Mesendoderm (in vitro differentiated cells): ENCODE data around the gene CASP1.
"Not testable (repeated sequence)": the region's sequence is repeated elsewhere in the genome, so short reads cannot be mapped to it uniquely, and the experiment has no call there.

Experiments used
- DNase-seq: peaks from one replicate; pipeline ENCODE4 v3.0.0; 2013
- H2AK5ac ChIP-seq: 2 replicates; pipeline ENCODE4 v1.6.1; 2013; ENCODE audit warnings: low read length, inconsistent platforms
- H2BK120ac ChIP-seq: 2 replicates; pipeline ENCODE4 v1.6.1; 2013; ENCODE audit warnings: low read depth, mild to moderate bottlenecking, low read length, moderate library complexity, mixed read lengths
- H2BK15ac ChIP-seq: replicated peaks from 2 replicates; pipeline ENCODE4 v1.6.1; 2013; ENCODE audit warnings: low read depth, mild to moderate bottlenecking, moderate library complexity
- H2BK5ac ChIP-seq: 2 replicates; pipeline ENCODE4 v1.6.1; 2013; ENCODE audit warnings: low read length, inconsistent platforms
- H3K18ac ChIP-seq: 2 replicates; pipeline ENCODE4 v1.6.1; 2013; ENCODE audit warnings: mild to moderate bottlenecking, low read length, mixed read lengths
- H3K23ac ChIP-seq: one replicate; pipeline ENCODE4 v1.6.1; 2013; ENCODE audit warnings: low read length
- H3K27ac ChIP-seq: 2 replicates; pipeline ENCODE4 v1.5.1; 2013; ENCODE audit warnings: low read depth, mild to moderate bottlenecking, inconsistent platforms, low read length, moderate library complexity
- H3K27me3 ChIP-seq: 2 replicates; pipeline ENCODE4 v1.6.1; 2013; ENCODE audit warnings: low read length, control low read depth, mild to moderate bottlenecking, inconsistent platforms; ENCODE audit not compliant: insufficient read depth, poor library complexity
- H3K36me3 ChIP-seq: 2 replicates; pipeline ENCODE4 v1.6.1; 2013; ENCODE audit warnings: low read length, inconsistent platforms; ENCODE audit not compliant: control insufficient read depth, insufficient read depth
- H3K4ac ChIP-seq: one replicate; pipeline ENCODE4 v1.6.1; 2013; ENCODE audit warnings: low read depth, mild to moderate bottlenecking, low read length, moderate library complexity
- H3K4me1 ChIP-seq: 2 replicates; pipeline ENCODE4 v1.6.1; 2013; ENCODE audit warnings: low read depth, low read length, inconsistent platforms; ENCODE audit not compliant: control insufficient read depth
- H3K4me2 ChIP-seq: 2 replicates; pipeline ENCODE4 v1.6.1; 2013; ENCODE audit warnings: low read length
- H3K4me3 ChIP-seq: 2 replicates; pipeline ENCODE4 v1.5.1; 2013; ENCODE audit warnings: mild to moderate bottlenecking, low read length
- H3K56ac ChIP-seq: one replicate; pipeline ENCODE4 v1.6.1; 2013; ENCODE audit warnings: low read length
- H3K79me1 ChIP-seq: 2 replicates; pipeline ENCODE4 v1.6.1; 2013; ENCODE audit warnings: low read length, inconsistent platforms
- H3K79me2 ChIP-seq: 2 replicates; pipeline ENCODE4 v1.6.1; 2013; ENCODE audit warnings: mild to moderate bottlenecking, low read length; ENCODE audit not compliant: control insufficient read depth, insufficient read depth
- H3K9ac ChIP-seq: 2 replicates; pipeline ENCODE4 v1.6.1; 2013; ENCODE audit warnings: low read length, inconsistent platforms
- H4K5ac ChIP-seq: one replicate; pipeline ENCODE4 v1.6.1; 2013; ENCODE audit warnings: low read length
- H4K8ac ChIP-seq: one replicate; pipeline ENCODE4 v1.6.1; 2013; ENCODE audit warnings: low read depth, mild to moderate bottlenecking, control low read depth, low read length, moderate library complexity
- WGBS: extraction: QIAGEN DNeasy Blood & Tissue Kit; methylation state at CpG from one replicate; pipeline ENCODE4 v1.1.7; 2013; ENCODE audit warnings: low lambda C conversion rate, missing lambda C conversion rate; ENCODE audit not compliant: insufficient coverage; ENCODE audit errors: extremely low coverage; 5-methylcytosine and 5-hydroxymethylcytosine counted together

CASP1 gene

DNA sequence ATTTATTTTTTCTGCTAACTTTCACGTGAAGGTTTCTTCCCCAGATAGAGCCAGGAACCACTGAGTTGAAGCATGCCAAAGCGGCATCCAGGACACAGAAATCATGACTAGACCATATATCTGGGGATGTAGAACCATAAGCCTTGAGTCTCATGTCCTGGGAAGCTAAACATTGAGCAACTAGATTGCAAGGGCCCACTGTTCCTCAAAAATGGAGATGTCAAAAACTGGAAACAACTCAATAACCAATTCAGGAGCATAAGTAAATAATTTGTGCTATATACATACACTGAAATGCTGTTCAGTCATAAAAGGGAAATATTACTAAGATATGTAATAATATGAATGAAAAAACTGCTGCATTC lies 39.2 kb upstream of the CASP1 start:
- Histone ChIP-seq H3K27me3 (no peaks in the 10 kb centered on the region), H3K23ac (no peak overlapping the region), H4K8ac (no peak overlapping the region), H2AK5ac (no peak overlapping the region), H3K9ac (no peak overlapping the region), H3K4me1 (no peaks in the 10 kb centered on the region), H3K36me3 (no peaks in the 10 kb centered on the region), H3K4ac (no peak overlapping the region), H2BK120ac (no peak overlapping the region), H4K5ac (no peak overlapping the region), H3K56ac (no peak overlapping the region), H2BK5ac (no peak overlapping the region), H2BK15ac (no peak overlapping the region), H3K27ac (no peak overlapping the region), H3K4me2 (no peak overlapping the region), H3K79me1 (no peaks in the 10 kb centered on the region), H3K79me2 (no peaks in the 10 kb centered on the region), H3K4me3 (no peak overlapping the region), H3K18ac (no peak overlapping the region)
- WGBS, result no CpG with 5 or more reads among the region's 2 CpGs
- DNase-seq, result no peak

DNA sequence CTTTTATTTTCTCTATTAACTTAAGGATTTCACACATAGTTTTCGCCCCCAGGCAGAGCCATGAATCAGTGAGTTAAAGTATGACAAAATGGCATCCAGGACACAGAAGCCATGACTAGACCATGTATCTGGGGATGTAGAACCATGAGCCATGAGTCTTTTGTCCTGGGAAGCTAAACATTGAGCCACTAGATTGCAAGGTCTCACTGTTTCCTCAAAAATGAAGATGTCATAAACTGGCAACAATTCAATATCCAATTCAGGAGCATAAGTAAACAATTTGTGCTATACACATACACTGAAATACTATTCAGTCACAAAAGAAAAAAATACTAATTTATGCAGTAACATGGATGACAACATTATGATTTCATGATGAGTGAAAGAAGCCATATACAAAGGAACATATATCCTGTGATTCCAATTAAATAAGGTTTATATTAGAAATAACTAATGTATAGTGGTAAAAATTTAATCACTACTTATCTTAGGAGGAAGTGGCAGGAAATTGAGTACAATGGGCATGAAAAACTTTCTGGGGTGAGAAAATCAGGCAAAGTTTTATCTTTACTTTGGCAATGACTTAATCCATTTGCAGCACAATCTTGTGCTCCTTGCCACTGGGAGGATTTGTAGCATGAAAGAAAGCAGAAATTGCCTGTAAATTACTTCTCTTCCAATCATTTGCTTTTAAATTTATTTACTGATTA lies 38.7 kb upstream of the CASP1 start:
- H2AK5ac ChIP-seq, result no peak overlapping the region
- DNase-seq, result no peak
- H2BK120ac ChIP-seq, result no peak overlapping the region
- H3K36me3 ChIP-seq, result no peaks in the 10 kb centered on the region
- no peak overlapping the region for H4K8ac ChIP-seq
- no peak overlapping the region for H3K9ac ChIP-seq
- no peak overlapping the region for H3K56ac ChIP-seq
- no peak overlapping the region for H3K27ac ChIP-seq
- no peak overlapping the region for H2BK15ac ChIP-seq
- no peak overlapping the region for H3K4me3 ChIP-seq
- no peaks in the 10 kb centered on the region for H3K27me3 ChIP-seq
- no peak overlapping the region for H2BK5ac ChIP-seq
- no peak overlapping the region for H3K4me2 ChIP-seq
- no peak overlapping the region for H3K23ac ChIP-seq
- H4K5ac ChIP-seq, result no peak overlapping the region
- H3K79me2 ChIP-seq, result no peaks in the 10 kb centered on the region
- no peak overlapping the region for H3K18ac ChIP-seq
- no peak overlapping the region for H3K4ac ChIP-seq
- no CpG with 5 or more reads among the region's 1 CpG for WGBS
- H3K4me1 ChIP-seq, result no peaks in the 10 kb centered on the region
- no peaks in the 10 kb centered on the region for H3K79me1 ChIP-seq

DNA sequence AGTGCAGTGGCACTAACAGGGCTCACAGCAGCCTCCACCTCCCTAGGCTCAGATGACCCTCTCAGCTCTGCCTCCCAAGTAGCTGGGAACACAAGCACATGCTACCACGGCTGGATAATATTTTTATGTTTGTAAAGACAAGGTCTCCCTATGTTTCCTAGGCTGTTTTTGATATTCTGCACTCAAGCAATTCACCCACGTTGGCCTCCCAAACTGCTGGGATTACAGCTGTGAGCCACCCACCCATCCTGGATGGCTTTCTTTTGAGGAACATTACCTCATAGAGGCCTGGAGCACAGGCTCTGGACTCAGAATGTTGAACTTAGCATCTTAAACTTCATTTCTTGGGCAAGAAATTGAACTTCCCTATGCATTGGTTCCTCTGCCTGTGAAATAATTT lies 37.1 kb upstream of the CASP1 start:
- not testable (repeated sequence) for H3K4me2 ChIP-seq, H3K4me3 ChIP-seq, H3K23ac ChIP-seq, H3K79me2 ChIP-seq, H2AK5ac ChIP-seq, H3K18ac ChIP-seq, H4K8ac ChIP-seq, H2BK120ac ChIP-seq, H3K9ac ChIP-seq, H2BK5ac ChIP-seq, H2BK15ac ChIP-seq, DNase-seq, H3K56ac ChIP-seq, H3K4me1 ChIP-seq, H3K4ac ChIP-seq, H3K27me3 ChIP-seq, H3K79me1 ChIP-seq, H3K27ac ChIP-seq, H4K5ac ChIP-seq, H3K36me3 ChIP-seq
- WGBS, result no CpG with 5 or more reads among the region's 2 CpGs

DNA sequence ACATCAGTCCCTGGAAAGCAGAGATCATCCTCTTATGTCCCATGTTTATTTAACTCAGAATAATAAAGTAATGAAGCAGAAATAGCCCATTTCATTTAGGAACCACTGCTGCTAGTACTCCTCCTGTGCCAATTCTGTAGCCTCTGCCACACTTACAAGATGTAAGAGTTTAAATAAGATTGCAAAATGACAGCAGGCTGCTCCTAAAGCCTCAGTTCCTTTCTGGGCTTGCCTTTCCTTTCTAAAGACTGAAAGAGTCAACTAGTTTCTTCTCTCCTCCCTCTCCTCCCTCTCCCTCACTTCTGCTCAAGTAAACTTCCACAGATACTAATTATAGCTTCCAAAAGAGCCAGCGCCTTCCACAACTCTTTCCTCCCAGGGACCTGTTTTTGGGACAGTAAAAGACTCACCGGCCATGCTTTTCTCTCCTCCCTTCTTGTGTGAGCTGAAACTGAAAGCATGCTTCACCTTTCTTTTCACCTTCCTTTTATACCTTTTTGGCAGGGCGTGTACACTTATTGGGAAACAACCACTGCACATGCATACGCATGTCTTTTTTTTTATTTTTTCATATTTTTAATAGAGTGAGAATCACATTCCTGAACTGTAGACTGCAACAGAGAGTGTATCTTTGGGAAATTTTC lies 36.3 kb upstream of the CASP1 start:
- no peaks in the 10 kb centered on the region for H3K27me3 ChIP-seq
- no peak overlapping the region for H3K27ac ChIP-seq
- H3K56ac ChIP-seq, result no peak overlapping the region
- H3K79me2 ChIP-seq, result no peaks in the 10 kb centered on the region
- H3K4ac ChIP-seq, result no peak overlapping the region
- no peak overlapping the region for H4K8ac ChIP-seq
- WGBS, result no CpG with 5 or more reads among the region's 4 CpGs
- no peak overlapping the region for H3K4me2 ChIP-seq
- H3K9ac ChIP-seq, result no peak overlapping the region
- H3K36me3 ChIP-seq, result no peaks in the 10 kb centered on the region
- no peaks in the 10 kb centered on the region for H3K4me1 ChIP-seq
- DNase-seq, result no peak
- H2BK120ac ChIP-seq, result no peak overlapping the region
- no peak overlapping the region for H4K5ac ChIP-seq
- H3K79me1 ChIP-seq, result no peaks in the 10 kb centered on the region
- H3K4me3 ChIP-seq, result no peak overlapping the region
- no peak overlapping the region for H3K18ac ChIP-seq
- H2BK5ac ChIP-seq, result no peak overlapping the region
- H2BK15ac ChIP-seq, result no peak overlapping the region
- no peak overlapping the region for H2AK5ac ChIP-seq
- H3K23ac ChIP-seq, result no peak overlapping the region

DNA sequence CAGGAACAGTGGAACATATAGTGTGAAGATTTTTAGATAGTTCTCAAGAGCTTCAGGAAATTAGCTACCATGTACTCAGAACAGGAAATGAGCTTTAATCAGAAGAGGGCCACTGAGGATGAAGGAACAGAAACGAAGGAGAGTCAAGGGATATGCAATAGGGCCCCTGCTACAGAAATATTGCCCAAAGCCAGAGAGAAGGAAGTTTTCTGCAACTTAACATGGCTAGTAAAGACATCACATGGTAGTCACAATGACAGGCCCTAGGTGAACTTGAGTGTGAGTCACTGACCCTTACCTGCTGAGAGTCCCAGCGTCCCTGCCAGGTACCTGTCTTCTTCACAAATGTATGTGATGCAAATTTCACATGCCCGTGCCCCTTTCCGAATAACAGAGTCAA lies 35.4 kb upstream of the CASP1 start:
- Histone ChIP-seq H3K4me1 (no peaks in the 10 kb centered on the region), H2AK5ac (no peak overlapping the region), H3K79me2 (no peaks in the 10 kb centered on the region), H3K4me2 (no peak overlapping the region), H3K56ac (no peak overlapping the region), H3K36me3 (no peaks in the 10 kb centered on the region), H2BK120ac (no peak overlapping the region), H4K5ac (no peak overlapping the region), H2BK5ac (no peak overlapping the region), H3K79me1 (no peaks in the 10 kb centered on the region), H3K27ac (no peak overlapping the region), H3K27me3 (no peaks in the 10 kb centered on the region), H3K9ac (no peak overlapping the region), H3K4ac (no peak overlapping the region), H3K4me3 (no peak overlapping the region), H3K23ac (no peak overlapping the region), H3K18ac (no peak overlapping the region), H2BK15ac (no peak overlapping the region), H4K8ac (no peak overlapping the region)
- whole genome bisulfite sequencing, result no CpG with 5 or more reads among the region's 4 CpGs
- DNase-seq, result no peak

DNA sequence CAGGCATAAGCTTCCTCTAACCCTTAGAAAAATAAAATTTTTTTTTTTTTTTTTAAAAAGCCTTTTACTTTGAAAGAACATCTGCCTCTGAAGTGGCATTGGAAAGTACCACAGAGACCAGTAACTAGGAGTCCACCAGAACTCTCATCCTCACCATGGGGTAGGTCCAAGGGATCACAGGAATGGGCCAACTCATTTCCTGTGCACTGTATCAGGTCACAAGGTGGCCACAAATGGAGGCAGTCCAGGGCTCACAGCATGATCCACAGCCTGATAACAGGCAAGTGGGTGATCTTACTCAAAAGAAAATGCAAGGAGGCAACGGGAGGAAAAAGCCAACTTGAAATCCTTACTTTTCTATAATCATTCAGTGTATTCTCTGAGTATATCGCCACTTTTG lies 34.8 kb upstream of the CASP1 start:
- H3K23ac ChIP-seq, H3K4me1 ChIP-seq, H3K4ac ChIP-seq, H3K27me3 ChIP-seq, H2BK120ac ChIP-seq, DNase-seq, H3K4me3 ChIP-seq, H3K79me2 ChIP-seq, H2BK5ac ChIP-seq, H3K36me3 ChIP-seq, H3K4me2 ChIP-seq, H4K5ac ChIP-seq, H3K79me1 ChIP-seq, H4K8ac ChIP-seq, H3K9ac ChIP-seq, H2BK15ac ChIP-seq, H3K27ac ChIP-seq, H3K18ac ChIP-seq, H2AK5ac ChIP-seq, H3K56ac ChIP-seq: not testable (repeated sequence)
- no CpG with 5 or more reads among the region's 2 CpGs for WGBS
